SIG-M5 (cell line): ENCODE measurements around the gene CDK14.
"Not testable (repeated sequence)": the region's sequence is repeated elsewhere in the genome, so short reads cannot be mapped to it uniquely, and the experiment has no call there.

Experiments
- DNase-seq: peaks from one replicate; lab custom pipeline; 2025; lab: John Stamatoyannopoulos, UW

Gene CDK14

DNA sequence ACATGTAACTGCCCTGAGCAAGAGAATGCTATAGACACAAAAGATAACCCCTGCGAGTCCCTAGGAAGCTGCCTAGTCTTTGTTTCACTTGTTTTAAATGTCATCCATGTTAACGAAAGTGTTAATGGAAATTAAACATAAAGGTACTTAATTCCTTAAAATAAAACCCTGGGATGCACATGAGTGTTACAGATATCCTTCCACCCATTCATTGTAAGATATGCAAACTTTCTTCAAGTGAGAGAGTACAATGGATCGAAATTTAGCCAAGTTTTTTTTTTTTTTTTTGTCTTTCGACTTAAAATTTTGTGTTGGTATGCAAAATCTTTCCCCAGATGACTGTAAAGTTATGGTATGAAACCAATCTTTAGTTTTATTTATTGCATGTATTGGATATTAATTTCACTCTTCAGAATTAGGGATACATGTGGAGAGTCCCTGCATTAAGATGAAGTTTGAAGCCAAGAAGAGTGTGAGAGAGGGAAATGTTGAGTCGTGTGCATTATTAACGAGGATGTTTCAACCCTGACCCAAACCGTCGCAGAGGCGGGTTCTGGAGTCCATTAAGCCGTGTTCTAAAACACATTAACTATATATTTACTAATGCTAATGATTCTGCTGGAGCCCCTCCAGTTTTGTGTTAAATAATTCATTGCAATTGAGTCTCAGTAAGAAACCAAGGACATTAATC, 1.6 kb downstream of the CDK14 start:
- no peak for DNase-seq

DNA sequence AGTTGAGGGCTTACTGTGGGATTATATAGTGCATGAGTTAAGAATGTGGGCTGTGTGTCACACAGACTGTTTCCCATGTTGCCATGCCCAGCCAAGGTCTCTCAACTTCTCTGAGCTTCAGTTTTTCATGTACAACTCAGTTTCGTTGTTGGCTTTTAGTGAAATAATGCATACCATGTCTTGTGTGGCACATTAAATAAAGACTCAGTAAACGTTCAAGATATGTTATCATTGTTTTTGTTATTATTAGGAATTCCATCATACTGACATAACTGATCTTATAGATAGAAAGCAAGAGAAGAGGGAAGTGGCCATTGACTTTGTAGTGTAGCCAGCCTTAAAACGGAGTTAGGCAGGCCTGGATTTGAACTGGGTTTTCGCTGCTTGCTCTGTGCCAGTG, 2.9 kb downstream of the CDK14 start:
- no peak for DNase-seq

DNA sequence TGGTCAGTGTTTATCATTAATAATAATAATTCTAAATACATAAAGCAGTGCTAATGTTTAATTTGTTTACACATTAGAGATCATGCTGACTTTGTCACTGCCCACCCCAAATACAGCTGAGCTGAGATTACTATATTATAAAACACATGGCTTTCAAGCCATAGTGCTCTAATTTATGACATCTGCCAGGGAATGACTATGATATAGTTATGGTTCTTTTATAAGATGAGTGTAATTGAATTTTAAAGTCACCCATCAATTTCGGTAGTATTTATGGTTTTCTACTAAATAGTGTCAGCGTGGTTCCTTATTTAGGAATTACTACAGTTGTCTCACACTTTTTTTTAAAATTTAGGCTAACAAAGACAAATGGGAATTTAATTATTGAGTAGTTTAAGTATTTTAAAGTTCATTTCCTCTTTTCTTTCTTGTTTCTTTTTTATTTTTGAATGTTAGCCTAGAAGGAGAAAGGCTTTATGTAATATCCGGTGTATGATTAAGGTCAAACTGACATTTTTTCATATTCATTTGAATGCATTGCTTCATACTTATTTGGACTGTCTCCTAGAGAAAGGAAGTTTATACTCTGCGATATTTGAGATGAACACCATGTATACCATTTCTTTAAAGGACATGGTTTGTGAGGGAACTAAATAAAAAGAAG, 3.9 kb downstream of the CDK14 start:
- peak; percentile 39 for DNase-seq

DNA sequence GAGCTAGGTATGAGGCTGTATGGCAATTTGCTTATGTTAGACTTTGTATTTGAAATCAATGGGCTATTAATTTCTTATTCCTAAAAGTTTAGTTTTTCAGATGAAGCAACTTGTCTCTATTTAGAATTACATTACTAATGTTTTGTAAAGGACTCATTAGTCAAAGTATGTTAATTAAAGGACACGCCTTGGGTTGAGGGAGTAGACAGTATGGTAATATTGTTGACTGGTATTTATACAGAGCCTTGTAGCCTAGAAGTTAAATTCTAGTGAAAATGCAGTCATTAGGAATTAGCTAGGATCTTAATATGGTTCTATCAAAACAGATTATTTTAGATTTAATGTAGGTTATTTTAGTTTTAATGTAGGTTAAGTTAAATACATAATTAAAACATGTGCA, 6.2 kb downstream of the CDK14 start:
- no peak for DNase-seq

DNA sequence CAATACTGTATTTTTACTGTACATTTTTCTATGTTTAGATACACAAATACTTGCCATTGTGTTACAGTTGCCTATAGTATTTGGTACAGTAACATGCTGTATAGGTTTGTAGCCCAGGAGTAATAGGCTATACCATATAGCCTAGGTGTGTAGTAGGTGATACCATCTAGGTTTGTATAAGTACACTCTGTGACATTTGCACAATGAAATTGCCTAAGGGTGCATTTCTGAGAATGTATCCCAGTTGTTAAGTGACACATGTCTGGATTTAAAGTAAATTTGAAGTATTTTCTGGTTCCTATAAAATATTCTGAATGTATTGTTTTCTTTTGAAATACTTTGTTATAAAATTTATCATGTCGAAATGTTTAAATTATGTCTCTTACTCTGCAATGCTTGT, 7.2 kb downstream of the CDK14 start:
- DNase-seq = no peak

DNA sequence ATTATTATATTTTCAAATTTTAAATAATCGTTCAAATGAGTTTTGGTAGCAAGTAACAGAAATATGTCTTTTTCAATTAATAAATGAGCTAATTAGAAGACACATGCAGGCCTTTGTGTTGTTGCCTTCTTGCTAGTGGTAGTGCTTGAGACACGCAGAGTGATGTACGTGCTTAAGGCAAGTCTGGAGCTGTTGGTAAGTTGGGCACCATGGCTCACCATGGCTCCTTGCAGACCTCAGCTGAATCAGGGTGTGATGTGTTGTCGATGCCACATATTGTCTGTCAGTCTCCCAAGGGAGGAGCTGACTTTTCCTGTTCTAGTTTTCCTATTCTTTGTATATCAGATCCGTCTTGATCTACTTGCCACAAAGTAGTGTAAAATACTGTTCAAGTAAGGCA, 8.3 kb downstream of the CDK14 start:
- DNase-seq = no peak

DNA sequence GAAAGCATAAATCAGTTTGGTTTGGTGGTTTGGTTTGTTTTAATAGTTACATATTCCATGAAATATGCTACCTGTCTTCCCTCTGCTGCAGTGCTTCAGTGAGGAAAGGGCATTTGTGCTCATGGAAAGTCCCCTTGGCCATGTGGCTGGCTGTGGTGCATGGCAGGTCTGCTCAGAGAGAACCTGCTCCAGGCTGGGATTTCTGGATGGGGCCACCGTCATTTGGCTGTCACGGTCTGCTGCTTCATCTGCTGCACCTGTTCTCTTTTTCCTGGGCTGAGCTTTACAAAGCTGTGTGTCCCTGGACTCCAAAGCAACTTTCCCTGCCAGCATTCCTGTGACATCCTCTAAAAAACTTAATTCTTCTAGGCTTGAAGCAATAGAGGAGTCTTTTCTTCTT, 8.9 kb downstream of the CDK14 start:
- no peak for DNase-seq

DNA sequence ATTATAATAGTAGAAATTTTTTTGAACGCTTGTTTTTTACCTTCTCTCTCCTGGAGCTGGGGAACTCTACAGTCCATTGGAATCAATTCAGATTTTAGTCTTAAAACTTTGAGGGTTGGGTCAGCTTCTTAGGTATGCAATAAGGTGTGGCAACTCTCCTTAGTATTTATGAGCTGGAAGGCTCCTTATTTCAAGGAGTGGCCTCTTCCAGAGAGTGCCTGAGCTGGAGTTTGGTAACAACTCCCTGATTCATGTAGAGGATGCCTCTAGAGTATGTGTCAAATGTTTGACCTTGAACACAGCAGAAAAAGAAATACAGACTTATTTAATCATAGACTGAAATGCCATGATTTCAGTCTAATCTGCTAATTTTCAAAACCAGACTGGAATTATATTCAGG, 11.1 kb downstream of the CDK14 start:
- no peak for DNase-seq

DNA sequence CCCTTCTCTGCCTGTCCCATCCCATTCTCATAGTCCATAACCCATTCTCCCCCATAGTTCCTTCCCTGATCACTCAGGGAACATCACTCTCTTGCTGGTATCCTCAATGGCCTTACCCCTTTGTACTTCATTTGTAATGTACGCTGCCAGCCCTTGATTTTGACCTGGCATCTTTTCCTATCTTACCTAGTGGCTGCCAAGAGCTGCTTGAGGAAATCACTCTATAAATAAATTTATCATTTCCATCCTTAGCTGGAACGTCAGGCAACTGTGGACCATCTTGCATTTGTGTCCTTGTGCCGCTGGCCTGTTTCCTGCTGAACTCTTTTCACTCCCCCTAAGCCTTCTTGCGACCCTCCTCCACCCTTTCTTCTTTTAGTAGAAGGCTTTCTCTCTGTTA, 14.0 kb downstream of the CDK14 start:
- DNase-seq = no peak

DNA sequence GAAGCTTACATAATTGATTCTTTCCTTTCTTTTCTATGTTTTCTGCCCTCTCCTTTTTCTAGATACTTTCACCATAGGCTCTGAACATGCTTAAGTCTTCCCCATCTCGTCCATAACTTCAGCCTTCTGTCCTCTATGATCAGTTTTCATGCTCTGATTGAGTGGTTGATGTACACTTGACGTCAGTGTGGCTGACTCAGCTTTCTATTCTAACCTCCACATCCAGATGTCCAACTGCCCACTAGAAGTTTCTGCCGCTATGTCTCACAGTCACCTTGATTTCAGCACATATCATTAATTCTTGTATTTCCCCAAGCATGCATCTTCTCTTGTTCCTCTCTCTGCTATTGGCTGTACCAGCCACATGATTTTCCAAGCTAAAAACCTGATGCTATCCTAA, 15.0 kb downstream of the CDK14 start:
- no peak for DNase-seq

DNA sequence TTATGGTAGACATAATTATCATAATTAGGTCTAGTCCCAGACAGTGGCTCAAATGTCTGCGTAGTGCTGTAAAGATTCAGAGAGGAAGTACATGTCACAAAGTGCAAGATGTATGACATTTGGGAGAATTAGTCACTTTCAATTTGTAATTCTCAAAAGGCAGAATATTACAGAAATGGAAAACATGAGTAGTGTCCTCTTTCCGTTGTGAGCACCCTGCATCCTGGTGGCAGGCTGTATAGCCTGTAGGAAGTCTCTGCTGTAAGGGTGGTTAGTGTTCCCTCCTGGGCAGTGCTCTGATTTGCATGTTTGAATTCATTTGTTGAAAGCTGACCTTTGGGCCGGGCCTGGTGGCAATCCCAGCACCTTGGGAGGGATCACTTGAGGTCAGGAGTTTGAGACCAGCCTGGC, 17.0 kb downstream of the CDK14 start:
- no peak for DNase-seq

DNA sequence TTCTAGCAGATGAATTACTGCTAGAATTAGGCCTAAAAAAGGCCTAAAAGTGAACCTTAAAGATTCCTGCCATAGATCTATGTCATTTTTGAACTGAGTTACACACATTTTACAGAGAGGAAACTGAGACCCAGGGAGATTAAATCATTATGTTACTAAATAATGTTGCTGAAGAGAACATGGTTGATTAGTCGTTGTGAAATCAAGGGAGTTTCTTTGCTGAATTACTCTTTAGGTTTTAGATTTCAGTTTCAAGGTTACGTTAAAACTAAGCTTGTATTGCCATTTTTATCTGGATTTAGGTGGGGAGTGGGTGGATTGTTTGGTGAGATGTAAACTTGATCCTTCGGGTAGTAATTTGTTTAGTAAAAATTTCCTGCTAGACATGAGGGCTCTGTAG, 21.3 kb downstream of the CDK14 start:
- no peak for DNase-seq

DNA sequence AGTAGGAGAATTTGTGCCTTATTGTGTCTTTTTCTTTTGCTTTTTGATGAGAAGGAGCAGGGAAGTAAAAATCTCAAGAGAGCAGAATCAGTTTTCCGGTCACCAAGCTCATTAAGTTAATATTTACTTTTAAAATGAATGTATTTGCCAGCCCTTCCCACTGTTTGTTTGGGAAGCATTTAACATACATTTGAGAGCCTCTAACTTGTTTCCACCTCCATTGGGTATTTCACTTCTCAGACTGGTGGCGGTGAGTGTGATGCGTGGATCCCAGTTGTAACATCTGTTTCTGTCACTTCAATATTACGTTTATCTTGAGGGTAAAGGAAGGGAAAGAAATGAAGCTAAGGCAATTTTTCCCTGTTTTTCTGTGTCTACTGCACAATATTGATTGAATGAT, 22.8 kb downstream of the CDK14 start:
- DNase-seq = no peak

DNA sequence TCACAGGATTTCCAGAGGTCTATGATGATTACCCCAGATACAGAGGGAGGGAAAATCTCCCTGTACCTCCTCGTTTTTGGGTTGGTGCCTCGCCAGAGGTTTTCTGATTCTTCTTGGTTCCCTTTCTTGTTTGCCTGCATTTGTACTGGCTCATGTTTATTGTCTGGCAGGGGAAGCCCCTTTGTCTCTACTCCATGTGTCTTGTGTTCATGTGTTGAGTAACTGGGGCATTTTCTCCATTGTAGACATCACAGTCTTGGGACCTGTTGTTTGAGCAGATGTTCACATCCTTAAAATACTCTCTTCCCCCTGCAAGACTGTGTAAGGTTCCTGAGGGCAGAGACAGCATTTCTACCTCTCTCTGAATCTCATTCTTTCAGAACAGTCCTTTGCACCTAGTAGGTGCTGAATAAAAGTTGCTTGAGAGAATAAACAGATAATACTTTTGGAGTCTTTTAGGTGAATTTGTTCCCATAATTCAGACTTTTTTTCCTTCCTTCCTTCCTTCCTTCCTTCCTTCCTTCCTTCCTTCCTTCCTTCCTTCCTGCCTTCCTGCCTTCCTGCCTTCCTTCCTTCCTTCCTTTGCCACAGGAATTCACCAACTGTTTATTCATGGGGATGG, 25.1 kb downstream of the CDK14 start:
- DNase-seq = no peak

DNA sequence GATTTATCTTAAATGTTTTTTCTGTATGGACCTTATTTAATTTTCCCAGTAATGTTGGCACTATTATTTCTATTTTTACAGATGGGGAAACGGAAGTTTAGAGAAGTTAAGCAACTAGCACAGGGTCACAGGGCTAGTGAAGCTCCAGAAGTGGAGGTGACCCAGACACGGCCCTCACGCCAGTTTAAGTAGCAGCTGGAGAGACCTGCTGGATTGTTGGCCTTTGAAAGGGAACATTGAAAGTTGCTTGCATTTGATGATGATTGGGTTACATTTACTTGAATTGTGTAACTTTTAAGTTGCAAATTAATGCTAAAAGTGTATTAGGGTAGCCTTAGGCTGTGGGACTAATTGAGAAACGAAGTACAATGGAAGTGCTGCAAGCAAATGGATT, 25.6 kb downstream of the CDK14 start:
- no peak for DNase-seq

DNA sequence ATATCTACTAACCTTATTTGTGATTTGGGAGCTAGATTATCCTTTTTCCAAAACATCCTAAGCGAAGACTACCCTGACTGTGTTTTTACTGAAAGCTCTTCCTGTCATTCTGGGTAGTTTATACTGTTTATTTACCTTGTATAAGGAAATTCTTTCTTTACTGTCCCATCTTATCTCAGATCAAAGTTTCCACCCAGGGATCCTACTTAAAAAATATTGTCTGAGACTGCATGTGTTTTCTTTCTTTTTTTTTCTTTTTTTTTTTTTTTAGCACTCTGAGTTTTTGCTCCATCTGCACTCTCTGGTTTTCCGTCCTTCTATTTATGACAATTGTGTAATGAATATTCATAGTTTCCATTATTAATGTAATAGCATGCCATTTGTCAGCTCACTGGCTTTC, 26.5 kb downstream of the CDK14 start:
- no peak for DNase-seq

DNA sequence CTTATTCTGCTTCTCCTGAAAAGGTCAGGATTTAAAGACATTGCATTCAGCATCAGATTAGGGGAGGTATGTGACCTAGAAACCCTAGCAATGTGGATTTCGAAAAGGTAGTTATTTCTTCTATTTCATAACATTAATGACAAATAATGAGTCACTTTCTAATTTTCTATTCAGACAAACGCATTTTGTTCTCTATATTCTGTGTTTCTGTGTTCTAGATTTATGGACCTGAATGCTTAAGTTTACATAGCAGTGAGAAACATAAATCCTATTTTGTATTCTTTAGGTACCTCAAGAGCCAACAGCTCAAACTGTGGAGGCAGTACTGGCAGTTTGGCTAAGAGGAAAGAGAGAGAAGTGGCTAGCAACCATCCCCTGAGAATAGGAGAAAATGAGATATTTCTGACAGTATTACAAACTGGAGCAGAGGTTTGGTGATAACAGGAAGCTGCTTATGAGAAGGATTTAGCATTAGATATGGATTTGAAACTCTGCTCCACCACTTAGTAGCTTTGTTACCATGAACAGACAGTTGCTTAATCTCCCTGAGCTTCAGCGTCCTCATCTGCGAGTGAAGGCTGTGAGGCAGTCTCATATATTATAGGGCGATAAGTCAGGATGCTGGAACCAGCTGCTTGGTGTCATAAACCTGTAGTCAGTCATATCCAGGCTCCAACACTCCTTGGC, 28.2 kb downstream of the CDK14 start:
- DNase-seq = no peak

DNA sequence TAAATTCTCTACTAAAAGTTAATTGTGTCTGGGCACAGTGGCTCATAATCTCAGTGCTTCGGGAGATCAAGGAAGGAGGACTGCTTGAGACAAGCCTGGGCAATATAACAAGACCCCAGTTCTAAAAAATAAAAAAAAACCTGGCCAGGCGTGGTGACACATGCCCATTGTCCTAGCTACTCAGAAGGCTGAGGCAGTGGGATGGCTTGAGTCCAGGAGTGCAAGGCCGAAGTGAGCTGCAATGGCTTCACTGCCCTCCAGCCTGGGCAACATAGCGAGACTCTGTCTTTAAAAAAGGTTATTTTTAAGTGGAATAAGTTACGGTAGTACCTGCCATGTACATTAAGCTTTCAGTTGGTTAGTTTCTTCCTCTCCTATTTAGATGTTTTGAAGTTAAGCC, 28.9 kb downstream of the CDK14 start:
- DNase-seq = no peak

DNA sequence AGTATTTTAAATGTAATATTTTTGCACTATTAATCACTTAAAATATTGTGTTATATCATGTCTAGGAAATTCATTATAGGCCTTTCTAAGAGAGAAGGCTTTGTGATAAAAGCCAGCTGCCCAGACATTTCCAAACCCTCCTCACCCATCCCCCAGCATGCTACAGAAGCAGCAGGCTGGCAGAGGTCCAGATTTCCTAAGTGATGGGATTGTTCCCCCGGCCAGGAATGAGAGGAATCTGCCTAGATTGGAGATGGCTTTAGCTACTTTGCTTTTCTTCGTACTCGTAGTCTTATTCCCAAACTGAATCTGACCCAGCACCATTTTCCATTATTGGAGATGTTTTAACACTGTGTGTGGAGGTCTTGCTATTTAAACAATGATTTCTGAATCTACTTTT, 29.4 kb downstream of the CDK14 start:
- DNase-seq = no peak

DNA sequence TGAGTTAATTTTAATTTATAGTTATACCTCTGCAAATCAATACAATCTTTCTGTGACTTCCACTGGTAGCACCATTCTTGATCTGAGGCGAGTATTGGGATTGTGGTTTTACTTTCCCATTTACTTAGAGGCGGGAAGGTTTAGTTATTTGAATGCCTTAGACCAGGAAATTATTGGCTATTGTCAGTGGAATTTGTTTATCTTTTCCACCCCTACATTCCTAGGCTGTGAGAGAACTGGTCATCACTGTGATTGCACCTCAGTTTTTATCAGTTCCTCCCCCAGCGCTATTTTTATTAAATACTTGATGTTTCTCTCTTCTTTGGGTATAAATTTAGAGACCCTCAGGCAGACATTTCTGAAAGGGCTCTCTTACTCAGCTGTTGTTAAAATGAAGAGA, 29.9 kb downstream of the CDK14 start:
- DNase-seq = no peak

DNA sequence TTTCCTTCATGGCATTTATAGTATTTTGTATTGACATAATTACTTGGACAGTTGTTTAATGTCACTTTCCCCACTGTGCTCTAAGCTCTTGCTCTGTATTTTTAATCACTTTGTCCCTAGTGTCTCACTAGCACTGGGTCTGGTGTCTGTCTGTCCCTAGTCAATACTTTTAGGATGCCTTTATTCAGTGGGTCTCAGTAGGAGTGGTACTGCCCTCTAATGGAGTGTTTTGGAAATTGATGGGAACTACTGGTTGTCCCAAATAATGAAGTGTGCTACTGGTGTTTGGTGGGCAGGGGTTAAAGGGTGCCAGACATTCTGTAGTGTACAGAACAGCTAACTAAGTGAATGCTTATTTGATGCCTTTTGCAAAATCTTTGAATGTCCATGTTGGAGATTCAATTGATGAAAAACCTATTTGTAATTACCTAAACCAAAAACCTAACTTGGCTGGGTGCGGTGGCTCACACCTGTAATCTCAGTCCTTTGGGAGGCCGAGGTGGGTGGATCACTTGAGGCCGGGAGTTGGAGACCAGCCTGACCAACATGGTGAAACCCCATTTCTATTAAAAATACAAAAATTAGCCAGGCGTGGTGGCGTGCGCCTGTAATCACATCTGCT, 33.3 kb downstream of the CDK14 start:
- DNase-seq = no peak

DNA sequence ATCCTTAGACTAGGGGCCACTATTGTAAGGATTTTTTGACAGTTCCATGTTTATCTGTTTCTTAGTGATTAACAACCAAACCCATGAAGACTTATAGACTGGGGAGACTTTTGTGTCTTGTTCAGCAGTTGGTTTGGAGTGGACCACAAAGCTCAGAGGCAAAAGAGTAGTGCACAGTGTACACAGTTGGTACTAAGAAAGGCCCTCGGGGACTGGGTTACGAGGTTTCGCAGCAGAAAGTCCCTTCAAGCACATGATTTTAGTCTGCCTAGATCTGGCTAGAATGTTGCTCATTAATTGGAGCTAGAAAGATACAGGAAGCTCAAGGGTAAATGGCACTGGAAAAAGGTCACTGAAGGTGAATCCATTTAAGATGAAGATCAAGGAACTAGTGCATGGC, 35.4 kb downstream of the CDK14 start:
- no peak for DNase-seq

DNA sequence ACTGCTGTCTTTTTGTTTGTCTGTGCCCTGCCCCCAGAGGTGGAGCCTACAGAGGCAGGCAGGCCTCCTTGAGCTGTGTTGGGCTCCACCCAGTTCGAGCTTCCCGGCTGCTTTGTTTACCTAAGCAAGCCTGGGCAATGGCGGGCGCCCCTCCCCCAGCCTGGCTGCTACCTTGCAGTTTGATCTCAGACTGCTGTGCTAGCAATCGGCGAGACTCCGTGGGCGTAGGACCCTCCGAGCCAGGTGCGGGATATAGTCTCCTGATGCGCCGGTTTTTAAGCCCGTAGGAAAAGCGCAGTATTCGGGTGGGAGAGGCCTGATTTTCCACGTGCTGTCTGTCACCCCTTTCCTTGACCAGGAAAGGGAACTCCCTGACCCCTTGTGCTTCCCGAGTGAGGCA, 43.6 kb downstream of the CDK14 start:
- not testable (repeated sequence) for DNase-seq
